B cell (primary cell): ENCODE measurements around the gene CRY2.

Source experiments
- EZH2 ChIP-seq: IDR thresholded peaks from 2 replicates; pipeline ENCODE4 v1.6.1; 2012; ENCODE audit warnings: borderline replicate concordance, low read depth, mild to moderate bottlenecking, moderate library complexity, low read length; ENCODE audit not compliant: insufficient read depth, poor library complexity, severe bottlenecking
- TF ChIP-seq, protein P1 (sequence below): fragments of 200-600 bp; IDR thresholded peaks from one replicate; pipeline ENCODE4 v1.8.0; 2022; ENCODE audit warnings: antibody characterized with exemption, mild to moderate bottlenecking

DNA sequence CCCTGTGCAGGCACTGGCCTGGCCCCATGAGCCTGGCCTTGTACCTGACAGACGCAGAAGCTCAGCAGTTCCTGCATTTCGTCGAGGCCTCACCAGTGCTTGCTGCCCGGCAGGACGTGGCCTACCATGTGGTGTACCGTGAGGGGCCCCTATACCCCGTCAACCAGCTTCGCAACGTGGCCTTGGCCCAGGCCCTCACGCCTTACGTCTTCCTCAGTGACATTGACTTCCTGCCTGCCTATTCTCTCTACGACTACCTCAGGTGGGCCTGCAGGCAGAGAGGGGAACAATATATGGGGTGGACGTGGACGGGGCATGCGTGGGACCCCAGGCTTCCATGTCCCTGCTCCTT, 80.0 kb downstream of the CRY2 start:
- TF ChIP-seq, protein P1, sequence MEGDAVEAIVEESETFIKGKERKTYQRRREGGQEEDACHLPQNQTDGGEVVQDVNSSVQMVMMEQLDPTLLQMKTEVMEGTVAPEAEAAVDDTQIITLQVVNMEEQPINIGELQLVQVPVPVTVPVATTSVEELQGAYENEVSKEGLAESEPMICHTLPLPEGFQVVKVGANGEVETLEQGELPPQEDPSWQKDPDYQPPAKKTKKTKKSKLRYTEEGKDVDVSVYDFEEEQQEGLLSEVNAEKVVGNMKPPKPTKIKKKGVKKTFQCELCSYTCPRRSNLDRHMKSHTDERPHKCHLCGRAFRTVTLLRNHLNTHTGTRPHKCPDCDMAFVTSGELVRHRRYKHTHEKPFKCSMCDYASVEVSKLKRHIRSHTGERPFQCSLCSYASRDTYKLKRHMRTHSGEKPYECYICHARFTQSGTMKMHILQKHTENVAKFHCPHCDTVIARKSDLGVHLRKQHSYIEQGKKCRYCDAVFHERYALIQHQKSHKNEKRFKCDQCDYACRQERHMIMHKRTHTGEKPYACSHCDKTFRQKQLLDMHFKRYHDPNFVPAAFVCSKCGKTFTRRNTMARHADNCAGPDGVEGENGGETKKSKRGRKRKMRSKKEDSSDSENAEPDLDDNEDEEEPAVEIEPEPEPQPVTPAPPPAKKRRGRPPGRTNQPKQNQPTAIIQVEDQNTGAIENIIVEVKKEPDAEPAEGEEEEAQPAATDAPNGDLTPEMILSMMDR: no peak
- TF ChIP-seq EZH2: no peak
